Measurements from ENCODE around the gene OR52B6.

GRCh38 chr11:5608808-5609207 is 28.1 kb downstream of the OR52B6 start:
- TF ChIP-seq EZH2 (IDR thresholded peaks at IDR 0.05; ENCODE audit: low read depth) (no peak), CTCF (conservative IDR thresholded peaks at IDR 0.05) (no peak)

All from PC-9 (cell line).